ENCODE results near the gene KIAA0232. TPM values are rescaled to one million over a fixed set of nuclear protein-coding genes. Genes with fewer than 3 reads are reported as not detected.

Gene KIAA0232
- total and polyA plus RNA-seq, 7 donors, result 8.7 to 79.8 (median 53.3) TPM

- no peak for DNase-seq
- Histone ChIP-seq H3K4me3 (no peak overlapping the region), H3K4me1 (peaks cover 45% of the 10 kb centered on the region), H3K27me3 (ENCODE audit: insufficient read depth in 3 of 3, low read length in 2 of 3) (no peaks in the 10 kb centered on the region), H3K9me3 (no peaks in the 10 kb centered on the region), H3K27ac (peak overlapping the region; percentile 89), H3K36me3 (ENCODE audit: insufficient read depth in 1 of 2, low read depth in 1 of 2) (no peaks in the 10 kb centered on the region)
- TF ChIP-seq, protein P1, sequence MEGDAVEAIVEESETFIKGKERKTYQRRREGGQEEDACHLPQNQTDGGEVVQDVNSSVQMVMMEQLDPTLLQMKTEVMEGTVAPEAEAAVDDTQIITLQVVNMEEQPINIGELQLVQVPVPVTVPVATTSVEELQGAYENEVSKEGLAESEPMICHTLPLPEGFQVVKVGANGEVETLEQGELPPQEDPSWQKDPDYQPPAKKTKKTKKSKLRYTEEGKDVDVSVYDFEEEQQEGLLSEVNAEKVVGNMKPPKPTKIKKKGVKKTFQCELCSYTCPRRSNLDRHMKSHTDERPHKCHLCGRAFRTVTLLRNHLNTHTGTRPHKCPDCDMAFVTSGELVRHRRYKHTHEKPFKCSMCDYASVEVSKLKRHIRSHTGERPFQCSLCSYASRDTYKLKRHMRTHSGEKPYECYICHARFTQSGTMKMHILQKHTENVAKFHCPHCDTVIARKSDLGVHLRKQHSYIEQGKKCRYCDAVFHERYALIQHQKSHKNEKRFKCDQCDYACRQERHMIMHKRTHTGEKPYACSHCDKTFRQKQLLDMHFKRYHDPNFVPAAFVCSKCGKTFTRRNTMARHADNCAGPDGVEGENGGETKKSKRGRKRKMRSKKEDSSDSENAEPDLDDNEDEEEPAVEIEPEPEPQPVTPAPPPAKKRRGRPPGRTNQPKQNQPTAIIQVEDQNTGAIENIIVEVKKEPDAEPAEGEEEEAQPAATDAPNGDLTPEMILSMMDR (IDR thresholded peaks at IDR 0.05), result no peak
- 79 to 84% (median 83%) methylated on average over 6 of the region's 6 CpGs for WGBS, 3 donors
- intact Hi-C loops (cut with DNase I), result loop anchor here (5.0 kb wide), 1 partner anchor 35 kb away; no protein-coding TSS in a partner anchor
- ATAC-seq, result no peak
These were observed 15.2 kb upstream of the KIAA0232 start for GRCh38 chr4:6767386-6767747.

DNA sequence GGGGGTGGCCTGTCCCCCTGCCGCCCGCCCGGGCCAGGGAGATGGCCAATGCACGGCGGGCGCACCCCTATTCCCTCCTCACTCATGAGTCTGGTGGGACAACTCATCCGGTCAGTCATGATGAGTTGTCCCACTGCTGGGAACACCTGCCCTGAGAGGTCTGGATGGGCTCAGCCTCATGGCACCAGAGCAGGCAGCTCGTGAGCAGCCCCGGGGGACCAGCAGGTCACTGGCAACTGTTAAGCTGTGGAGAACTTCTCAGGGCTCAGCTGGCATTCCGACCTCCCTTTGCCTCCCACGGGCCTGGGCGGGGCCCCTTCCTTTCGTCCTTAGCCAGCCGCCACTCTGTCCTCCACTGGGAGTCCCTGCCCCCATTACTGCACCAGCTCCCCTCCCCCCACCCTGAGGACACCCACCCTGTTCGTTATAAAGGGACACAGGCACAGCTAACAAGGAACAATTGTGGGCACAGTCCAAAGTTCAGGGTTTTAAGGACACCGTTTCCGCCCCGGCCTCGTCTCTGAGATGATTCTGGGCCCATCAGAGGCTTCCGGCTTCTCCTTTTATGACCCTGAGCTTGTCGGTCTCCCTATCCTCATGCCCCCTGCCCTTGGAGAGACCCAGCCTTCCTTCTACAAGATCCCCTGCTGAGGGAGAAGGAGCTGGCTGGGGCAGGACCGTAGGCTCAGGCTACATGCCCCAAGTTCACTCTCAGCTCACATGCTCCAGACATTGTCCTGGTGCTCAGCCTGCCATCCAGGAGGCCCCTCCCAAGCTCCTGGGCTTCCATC is 14.6 kb upstream of the KIAA0232 start:
- no peaks in the 10 kb centered on the region for H3K27me3 ChIP-seq (ENCODE audit: insufficient read depth in 3 of 3, low read length in 2 of 3)
- no peaks in the 10 kb centered on the region for H3K36me3 ChIP-seq (ENCODE audit: insufficient read depth in 1 of 2, low read depth in 1 of 2)
- ATAC-seq (peak in 3 of 4 donors; percentile 1 to 13 (median 11)), DNase-seq (peak; percentile 34 to 51)
- TF ChIP-seq, protein P1 (IDR thresholded peaks at IDR 0.05), result no peak
- H3K4me3 ChIP-seq, result peak overlapping the region; percentile 27
- H3K4me1 ChIP-seq, result peaks cover 51% of the 10 kb centered on the region
- peak overlapping the region; percentile 89 for H3K27ac ChIP-seq
- intact Hi-C loops (cut with DNase I), result loop anchor here (5.0 kb wide), 1 partner anchor 36 kb away; no protein-coding TSS in a partner anchor
- no peaks in the 10 kb centered on the region for H3K9me3 ChIP-seq
- 66 to 67% (median 67%) methylated on average over 17 to 22 of the region's 22 CpGs for WGBS, 3 donors

DNA sequence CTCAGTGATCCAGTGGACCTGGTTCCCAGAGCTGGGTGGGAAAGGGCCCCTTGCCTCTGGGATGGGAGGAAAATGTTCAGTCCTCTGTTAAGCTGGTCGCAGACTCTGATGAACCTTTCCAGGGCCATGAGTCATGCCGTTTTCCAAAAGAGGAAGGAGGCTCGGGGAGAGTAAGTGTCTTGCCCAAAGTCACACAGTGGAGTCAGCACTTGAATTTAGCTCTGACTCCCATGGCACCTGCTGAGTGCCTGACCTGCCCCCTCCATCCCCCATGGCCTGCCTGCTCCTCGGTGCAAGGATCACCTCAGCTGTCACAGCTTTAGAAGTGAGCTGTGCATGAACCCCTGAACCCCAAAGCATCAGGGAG is 14.0 kb upstream of the KIAA0232 start:
- Histone ChIP-seq H3K27me3 (ENCODE audit: insufficient read depth in 3 of 3, low read length in 2 of 3) (no peaks in the 10 kb centered on the region), H3K27ac (peak overlapping the region; percentile 89), H3K4me1 (peaks cover 55% of the 10 kb centered on the region), H3K9me3 (no peaks in the 10 kb centered on the region), H3K4me3 (peak overlapping the region; percentile 27), H3K36me3 (ENCODE audit: insufficient read depth in 1 of 2, low read depth in 1 of 2) (no peaks in the 10 kb centered on the region)
- intact Hi-C loops (cut with DNase I), result loop anchor here (5.0 kb wide), 1 partner anchor 36 kb away; no protein-coding TSS in a partner anchor
- TF ChIP-seq, protein P1 (IDR thresholded peaks at IDR 0.05), result no peak
- peak; percentile 60 to 74 (median 70) for ATAC-seq
- WGBS, 3 donors, result 23 to 33% (median 27%) methylated on average over 4 of the region's 4 CpGs
- peak; percentile 43 to 56 for DNase-seq

DNA sequence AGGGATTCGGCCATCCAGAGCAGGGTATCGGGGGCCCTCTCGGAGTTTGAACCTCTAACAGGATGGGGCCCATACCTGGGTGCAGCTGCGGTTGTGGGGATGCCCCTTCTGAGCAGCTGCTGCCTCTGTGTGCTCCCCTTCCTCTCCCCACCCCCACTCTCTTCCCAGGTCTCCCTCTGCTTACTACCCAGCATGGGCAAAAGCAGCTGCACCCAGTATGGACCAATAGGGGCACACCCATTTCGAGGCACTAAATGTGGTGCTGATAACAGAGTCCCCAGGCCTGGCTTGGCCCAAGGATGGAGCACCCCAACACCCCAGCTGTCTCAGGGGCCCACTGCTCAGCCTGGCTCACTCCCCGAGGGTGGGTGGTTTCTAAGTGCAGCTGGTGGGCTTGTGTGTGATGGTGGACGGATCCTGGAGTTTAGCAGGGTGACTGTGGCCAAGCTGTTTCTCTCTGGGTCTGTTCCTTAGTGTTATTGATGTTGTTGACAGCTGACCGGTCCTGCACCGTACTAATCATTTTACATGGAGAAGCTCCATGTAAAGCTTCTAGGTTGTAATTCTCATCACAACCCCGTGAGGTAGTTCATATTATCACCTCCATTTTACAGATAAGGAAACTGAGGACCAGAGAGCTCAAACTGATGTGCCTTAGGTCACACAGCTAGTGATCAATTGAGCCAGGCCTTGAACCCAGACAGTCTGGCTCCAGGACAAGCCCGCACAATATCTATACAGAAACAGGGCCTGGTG is 13.1 kb upstream of the KIAA0232 start:
- TF ChIP-seq, protein P1 (IDR thresholded peaks at IDR 0.05), result no peak
- intact Hi-C loops (cut with DNase I), result loop anchor here (5.0 kb wide), 1 partner anchor 37 kb away; no protein-coding TSS in a partner anchor
- ATAC-seq, result no peak

More for the DNA sequence above, 13.1 kb upstream of the KIAA0232 start:
- 90 to 94% (median 91%) methylated on average over 11 of the region's 11 CpGs for WGBS, 3 donors
- H3K27ac ChIP-seq, result peak overlapping the region; percentile 89
- no peaks in the 10 kb centered on the region for H3K27me3 ChIP-seq (ENCODE audit: insufficient read depth in 3 of 3, low read length in 2 of 3)
- H3K4me1 ChIP-seq, result peaks cover 55% of the 10 kb centered on the region
- H3K36me3 ChIP-seq (ENCODE audit: insufficient read depth in 1 of 2, low read depth in 1 of 2), result no peaks in the 10 kb centered on the region
- no peaks in the 10 kb centered on the region for H3K9me3 ChIP-seq
- peak in 1 of 2 donors; percentile 21 for DNase-seq
- H3K4me3 ChIP-seq, result no peak overlapping the region

Data from psoas muscle (tissue), 8 donors.